Brain pericyte (primary cell): Measurements from ENCODE around the gene HBA1.
"Not testable (repeated sequence)": the region's sequence is repeated elsewhere in the genome, so short reads cannot be mapped to it uniquely, and the experiment has no call there.

ENCODE experiments used
- DNase-seq: peaks from one replicate; pipeline ENCODE4 v3.0.0-alpha.2; 2012; ENCODE audit warnings: low read depth, low spot score

The HBA1 gene

GRCh38 chr16:159136-159849, 17.2 kb upstream of the HBA1 start:
- no peak for DNase-seq

GRCh38 chr16:160242-160641, 16.2 kb upstream of the HBA1 start:
- DNase-seq, result not testable (repeated sequence)

- no peak for DNase-seq
These were observed 15.7 kb upstream of the HBA1 start for GRCh38 chr16:160691-161190.

- DNase-seq, result no peak
These were observed 14.0 kb upstream of the HBA1 start for GRCh38 chr16:162271-162991.

GRCh38 chr16:163139-163538, 13.3 kb upstream of the HBA1 start:
- DNase-seq, result not testable (repeated sequence)

- DNase-seq, result not testable (repeated sequence)
These were observed 12.8 kb upstream of the HBA1 start for GRCh38 chr16:163696-164095.

- not testable (repeated sequence) for DNase-seq
These were observed 12.2 kb upstream of the HBA1 start for GRCh38 chr16:164134-164823.

- DNase-seq, result no peak
These were observed 11.5 kb upstream of the HBA1 start for GRCh38 chr16:164827-165538.

- DNase-seq, result no peak
These were observed 10.7 kb upstream of the HBA1 start, which contains the start of gene HBM for GRCh38 chr16:165539-166374. HBM (plus strand) TSS chr16:165978; CDS start chr16:165998, 20 bp downstream.

GRCh38 chr16:166375-167121, 9.9 kb upstream of the HBA1 start:
- no peak for DNase-seq

GRCh38 chr16:167122-167690, 9.3 kb upstream of the HBA1 start:
- no peak for DNase-seq

- DNase-seq, result no peak
These were observed 8.1 kb upstream of the HBA1 start for GRCh38 chr16:168424-168823.

GRCh38 chr16:169014-169413, 7.5 kb upstream of the HBA1 start:
- no peak for DNase-seq

GRCh38 chr16:170088-170507, 6.4 kb upstream of the HBA1 start:
- DNase-seq, result not testable (repeated sequence)

- no peak for DNase-seq
These were observed 5.7 kb upstream of the HBA1 start for GRCh38 chr16:170788-171187.

- DNase-seq, result not testable (repeated sequence)
These were observed 4.0 kb upstream of the HBA1 start, which contains the start of gene HBA2 for GRCh38 chr16:172374-172941. HBA2 (plus strand) TSS chr16:172876; CDS start chr16:172913, 37 bp downstream.

- not testable (repeated sequence) for DNase-seq
These were observed 3.1 kb upstream of the HBA1 start for GRCh38 chr16:173211-173854.

GRCh38 chr16:173928-174769, 2.3 kb upstream of the HBA1 start:
- not testable (repeated sequence) for DNase-seq
